HCT116 (cell line): ENCODE results near the gene ENOX1.

Experiments used
- CTCF ChIP-seq, 3 experiments: fragments of 200-600 bp in 1 of 3; sonication (generic) in 1 of 3; IDR thresholded peaks in 2 of 3; conservative IDR thresholded peaks in 1 of 3; 2 replicates each; pipeline ENCODE4 v1.5.1; 2012 to 2017; ENCODE audit warnings: low read depth in 2 of 3, low read length in 2 of 3, antibody characterized with exemption in 1 of 3, borderline replicate concordance in 1 of 3, control low read depth in 1 of 3, mild to moderate bottlenecking in 1 of 3, mixed read lengths in 1 of 3, mixed run types in 1 of 3, moderate library complexity in 1 of 3; ENCODE audit not compliant: insufficient read depth in 1 of 3
- ELF1 ChIP-seq: IDR thresholded peaks from 2 replicates; pipeline ENCODE4 v1.6.1; 2012; ENCODE audit warnings: low read depth, borderline replicate concordance
- EZH2phosphoT487 ChIP-seq: fragments of 200-600 bp; IDR thresholded peaks from 2 replicates; pipeline ENCODE4 v1.6.1; 2018; ENCODE audit warnings: antibody characterized with exemption, borderline replicate concordance
- POLR2A ChIP-seq: IDR thresholded peaks from 2 replicates; pipeline ENCODE4 v1.7.0; 2011; ENCODE audit warnings: borderline replicate concordance; ENCODE audit not compliant: insufficient read depth, insufficient read length; ENCODE audit errors: extremely low read depth

- TF ChIP-seq CTCF (IDR thresholded peaks at IDR 0.05 in 2 of 3, conservative IDR thresholded peaks at IDR 0.05 in 1 of 3; ENCODE audit: borderline replicate concordance in 1 of 3, insufficient read depth in 1 of 3, low read depth in 2 of 3, low read length in 2 of 3) = no peak
- no peak for TF ChIP-seq EZH2phosphoT487
- no peak for TF ChIP-seq POLR2A
- TF ChIP-seq ELF1 = no peak
These were observed 413.4 kb downstream of the ENOX1 start for GRCh38 chr13:43373400-43373799.
